ENCODE results near the gene MIGA1.

MIGA1 gene, protein sequence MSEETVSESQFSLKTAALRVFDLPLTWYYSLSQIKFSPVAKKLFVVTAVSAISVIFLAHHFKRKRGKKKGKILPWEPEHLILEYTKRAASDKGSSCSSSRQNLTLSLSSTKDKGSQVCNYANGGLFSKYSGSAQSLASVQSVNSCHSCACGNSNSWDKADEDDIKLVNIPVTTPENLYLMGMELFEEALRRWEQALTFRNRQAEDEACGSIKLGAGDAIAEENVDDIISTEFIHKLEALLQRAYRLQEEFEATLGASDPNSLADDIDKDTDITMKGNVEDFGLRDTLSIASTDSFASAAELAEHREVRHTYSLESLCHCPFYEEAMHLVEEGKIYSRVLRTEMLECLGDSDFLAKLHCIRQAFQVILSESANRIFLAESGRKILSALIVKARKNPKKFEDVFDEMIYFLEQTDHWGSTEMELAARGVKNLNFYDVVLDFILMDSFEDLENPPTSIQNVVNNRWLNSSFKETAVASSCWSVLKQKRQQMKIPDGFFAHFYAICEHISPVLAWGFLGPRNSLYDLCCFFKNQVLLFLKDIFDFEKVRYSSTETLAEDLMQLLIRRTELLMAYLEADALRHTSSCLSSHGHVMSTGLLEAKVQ

DNA sequence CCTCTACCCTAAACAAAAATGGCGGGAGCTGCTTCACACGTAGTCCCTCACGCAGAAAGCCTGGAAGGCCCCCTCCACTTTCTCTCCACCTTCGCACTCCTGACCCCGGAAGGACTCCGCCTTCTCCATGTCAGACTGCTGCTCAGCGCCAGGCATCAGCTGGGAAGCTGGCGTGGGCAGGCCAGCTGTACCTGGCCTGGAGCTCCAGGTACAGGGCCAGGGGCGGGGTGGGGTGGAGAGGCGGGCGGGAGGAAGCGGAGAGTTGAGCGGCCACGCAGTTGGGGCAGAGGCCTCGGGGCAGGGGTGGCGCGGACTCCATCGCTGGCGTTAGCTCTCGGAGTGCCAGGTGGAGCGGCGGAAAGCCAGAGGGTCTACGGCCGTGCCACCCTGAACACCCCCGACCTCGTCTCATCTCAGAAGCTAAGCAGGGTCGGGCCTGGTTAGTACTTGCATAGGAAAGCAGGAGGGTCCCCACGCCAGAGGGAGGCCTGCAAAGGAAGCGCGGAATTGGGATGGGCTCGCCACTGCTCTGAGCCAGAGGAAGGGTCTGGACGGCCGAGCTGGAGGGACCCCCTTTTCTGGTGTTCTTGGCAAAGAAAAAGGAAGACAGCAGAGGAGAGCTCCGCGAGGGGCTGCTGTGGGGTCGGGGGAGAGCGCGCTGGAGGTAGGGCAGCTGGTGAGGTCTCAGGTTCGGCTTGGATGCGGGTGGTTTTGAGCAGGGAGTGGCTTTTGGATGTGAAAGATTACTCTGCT lies at the start of gene MIGA1:
Gene MIGA1, plus strand, starts transcription at position 121 of the 753 bp plus-strand sequence. CDS start 3,604 bp downstream, outside the sequence.
- Histone ChIP-seq H3K4me3 (ENCODE audit: low read length) (peak within 1 kb of the TSS; percentile 90), H3K27ac (ENCODE audit: low read depth, low read length) (peak within 1 kb of the TSS; percentile 21; the same call in 1 of the 2 replicates), H3K79me2 (ENCODE audit: control insufficient read depth, low read length) (peaks cover 42% of the 10 kb centered on the region), H3K9me2 (replicated peaks; ENCODE audit: control insufficient read depth, low read length) (no peaks in the 10 kb centered on the region), H3K27me3 (ENCODE audit: control insufficient read depth, low read length) (no peaks in the 10 kb centered on the region), H3F3A (ENCODE audit: control insufficient read depth, insufficient read depth) (0 out of 2 replicates have a peak, but pooled peaks cover 2% of the 10 kb centered on the region), H3K4me2 (ENCODE audit: low read length) (peak within 1 kb of the TSS; percentile 56), H3K9me3 (ENCODE audit: control insufficient read depth, insufficient read depth, low read length) (no peaks in the 10 kb centered on the region), H3K36me3 (ENCODE audit: control insufficient read depth, low read length) (peaks cover 14% of the 10 kb centered on the region), H4K20me1 (ENCODE audit: control insufficient read depth, insufficient read depth, low read depth, low read length) (no peaks in the 10 kb centered on the region), H3K4me1 (ENCODE audit: control insufficient read depth, low read length) (peaks cover 26% of the 10 kb centered on the region)
- TF ChIP-seq, protein P1, sequence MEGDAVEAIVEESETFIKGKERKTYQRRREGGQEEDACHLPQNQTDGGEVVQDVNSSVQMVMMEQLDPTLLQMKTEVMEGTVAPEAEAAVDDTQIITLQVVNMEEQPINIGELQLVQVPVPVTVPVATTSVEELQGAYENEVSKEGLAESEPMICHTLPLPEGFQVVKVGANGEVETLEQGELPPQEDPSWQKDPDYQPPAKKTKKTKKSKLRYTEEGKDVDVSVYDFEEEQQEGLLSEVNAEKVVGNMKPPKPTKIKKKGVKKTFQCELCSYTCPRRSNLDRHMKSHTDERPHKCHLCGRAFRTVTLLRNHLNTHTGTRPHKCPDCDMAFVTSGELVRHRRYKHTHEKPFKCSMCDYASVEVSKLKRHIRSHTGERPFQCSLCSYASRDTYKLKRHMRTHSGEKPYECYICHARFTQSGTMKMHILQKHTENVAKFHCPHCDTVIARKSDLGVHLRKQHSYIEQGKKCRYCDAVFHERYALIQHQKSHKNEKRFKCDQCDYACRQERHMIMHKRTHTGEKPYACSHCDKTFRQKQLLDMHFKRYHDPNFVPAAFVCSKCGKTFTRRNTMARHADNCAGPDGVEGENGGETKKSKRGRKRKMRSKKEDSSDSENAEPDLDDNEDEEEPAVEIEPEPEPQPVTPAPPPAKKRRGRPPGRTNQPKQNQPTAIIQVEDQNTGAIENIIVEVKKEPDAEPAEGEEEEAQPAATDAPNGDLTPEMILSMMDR (IDR thresholded peaks at IDR 0.05; ENCODE audit: low read depth, low read length, poor library complexity, severe bottlenecking) = no peak
- no peak for TF ChIP-seq EZH2phosphoT487 (IDR thresholded peaks at IDR 0.05; ENCODE audit: borderline replicate concordance, low read length)

DNA sequence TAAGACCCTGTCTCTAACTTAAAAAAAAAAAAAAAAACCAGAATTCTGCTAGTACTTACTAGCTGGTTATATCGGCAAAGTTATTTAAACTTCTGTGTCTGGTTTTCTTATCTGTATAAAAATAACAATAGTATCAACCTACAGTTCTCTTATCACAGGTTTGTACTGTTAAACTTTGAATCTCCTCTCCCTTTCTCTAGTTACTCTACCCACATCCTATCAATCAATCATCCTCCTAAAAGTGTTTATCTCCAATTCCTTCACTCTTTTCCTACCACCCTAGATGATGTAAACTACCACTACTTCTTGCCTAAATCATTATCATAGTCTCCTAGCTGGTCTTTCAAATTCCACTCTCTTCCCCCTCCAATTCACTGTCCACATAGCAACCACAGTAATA lies 47.4 kb upstream of the MIGA1 start:
- Histone ChIP-seq H3F3A (ENCODE audit: control insufficient read depth, insufficient read depth) (no peaks in the 10 kb centered on the region), H3K27me3 (ENCODE audit: control insufficient read depth, low read length) (no peaks in the 10 kb centered on the region), H3K4me2 (ENCODE audit: low read length) (no peak overlapping the region), H3K9me2 (replicated peaks; ENCODE audit: control insufficient read depth, low read length) (no peaks in the 10 kb centered on the region), H3K9me3 (ENCODE audit: control insufficient read depth, insufficient read depth, low read length) (no peaks in the 10 kb centered on the region), H3K27ac (ENCODE audit: low read depth, low read length) (no peak overlapping the region), H3K4me3 (ENCODE audit: low read length) (no peak overlapping the region), H3K36me3 (ENCODE audit: control insufficient read depth, low read length) (peaks cover 24% of the 10 kb centered on the region), H3K4me1 (ENCODE audit: control insufficient read depth, low read length) (no peaks in the 10 kb centered on the region), H3K79me2 (ENCODE audit: control insufficient read depth, low read length) (no peaks in the 10 kb centered on the region), H4K20me1 (ENCODE audit: control insufficient read depth, insufficient read depth, low read depth, low read length) (no peaks in the 10 kb centered on the region)
- TF ChIP-seq, protein P1 (IDR thresholded peaks at IDR 0.05; ENCODE audit: low read depth, low read length, poor library complexity, severe bottlenecking) = no peak
- TF ChIP-seq EZH2phosphoT487 (IDR thresholded peaks at IDR 0.05; ENCODE audit: borderline replicate concordance, low read length) = no peak

DNA sequence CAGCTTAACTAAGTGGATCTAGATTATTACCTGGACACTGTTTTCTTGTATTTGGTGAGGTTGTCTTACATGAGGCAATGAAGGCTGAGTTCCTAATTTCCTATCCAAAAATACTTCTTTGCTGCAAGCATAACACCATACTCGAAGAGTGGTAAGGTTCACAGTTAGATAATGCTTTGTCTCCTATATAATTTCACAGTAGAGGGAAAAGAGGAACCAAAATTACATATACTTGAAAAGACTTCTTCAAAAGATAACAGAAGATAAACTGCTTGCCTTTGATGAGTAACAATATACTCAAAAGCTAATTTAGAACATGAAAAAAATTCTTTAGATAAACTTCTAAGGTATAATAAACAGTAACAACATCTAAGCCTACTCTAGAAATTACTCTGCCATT lies 40.2 kb upstream of the MIGA1 start:
- Histone ChIP-seq H3K27ac (ENCODE audit: low read depth, low read length) (no peak overlapping the region), H3K36me3 (ENCODE audit: control insufficient read depth, low read length) (peaks cover 15% of the 10 kb centered on the region)

More for the DNA sequence above, 40.2 kb upstream of the MIGA1 start:
- H4K20me1 ChIP-seq (ENCODE audit: control insufficient read depth, insufficient read depth, low read depth, low read length) = no peaks in the 10 kb centered on the region
- H3K4me1 ChIP-seq (ENCODE audit: control insufficient read depth, low read length) = no peaks in the 10 kb centered on the region
- H3K79me2 ChIP-seq (ENCODE audit: control insufficient read depth, low read length) = peaks cover 21% of the 10 kb centered on the region
- no peaks in the 10 kb centered on the region for H3K9me2 ChIP-seq (replicated peaks; ENCODE audit: control insufficient read depth, low read length)
- TF ChIP-seq, protein P1 (IDR thresholded peaks at IDR 0.05; ENCODE audit: low read depth, low read length, poor library complexity, severe bottlenecking) = no peak
- no peak for TF ChIP-seq EZH2phosphoT487 (IDR thresholded peaks at IDR 0.05; ENCODE audit: borderline replicate concordance, low read length)
- no peak overlapping the region for H3K4me3 ChIP-seq (ENCODE audit: low read length)
- no peaks in the 10 kb centered on the region for H3K9me3 ChIP-seq (ENCODE audit: control insufficient read depth, insufficient read depth, low read length)
- no peaks in the 10 kb centered on the region for H3F3A ChIP-seq (ENCODE audit: control insufficient read depth, insufficient read depth)
- no peak overlapping the region for H3K4me2 ChIP-seq (ENCODE audit: low read length)
- H3K27me3 ChIP-seq (ENCODE audit: control insufficient read depth, low read length) = no peaks in the 10 kb centered on the region
